Breast epithelium (tissue), 4 donors: ENCODE data around the gene BMI1. TPM values are rescaled to one million over a fixed set of nuclear protein-coding genes. Genes with fewer than 3 reads are reported as not detected.

ENCODE experiments used
- DNase-seq, 2 donors: peaks; one replicate each; pipeline ENCODE4 v3.0.0-alpha.2; 2019; ENCODE audit warnings: low spot score in 2 of 2
- H3K27ac ChIP-seq, 2 donors: fragments of 200-600 bp; sonication (generic) in 1 of 2; one replicate each; pipeline ENCODE4 v1.5.1; 2016 to 2019; ENCODE audit warnings: mild to moderate bottlenecking in 1 of 2
- H3K27me3 ChIP-seq, 2 donors: fragments of 200-600 bp; sonication (generic) in 1 of 2; one replicate each; pipeline versions ENCODE4 v1.5.1 to v1.6.0; 2017 to 2019; ENCODE audit warnings: control low read depth in 1 of 2, mild to moderate bottlenecking in 1 of 2
- H3K36me3 ChIP-seq: fragments of 200-600 bp; one replicate; pipeline ENCODE4 v1.5.1; 2019
- H3K4me1 ChIP-seq, 2 donors: fragments of 200-600 bp; sonication (generic); one replicate each; pipeline ENCODE4 v1.5.1; 2016 to 2019; ENCODE audit warnings: control low read depth in 1 of 2
- H3K4me3 ChIP-seq, 3 donors: fragments of 200-600 bp; sonication (generic); 1 replicate in 2 of 3; 2 replicates in 1 of 3; pipeline ENCODE4 v1.5.1; 2016 to 2019; ENCODE audit warnings: mild to moderate bottlenecking in 3 of 3, moderate library complexity in 2 of 3
- H3K9me3 ChIP-seq, 2 donors: fragments of 200-600 bp; sonication (generic) in 1 of 2; one replicate each; pipeline ENCODE4 v1.5.1; 2016 to 2019; ENCODE audit warnings: control low read depth in 1 of 2
- POLR2A ChIP-seq: fragments of 450-650 bp; IDR thresholded peaks from one replicate; pipeline ENCODE4 v1.6.1; 2016; ENCODE audit warnings: antibody characterized with exemption, mild to moderate bottlenecking, moderate library complexity
- POLR2AphosphoS5 ChIP-seq, 3 donors: sonication (generic); formaldehyde crosslinking; IDR thresholded peaks; one replicate each; pipeline ENCODE4 v1.6.1; 2017; ENCODE audit warnings: antibody characterized with exemption in 3 of 3
- intact Hi-C: fragments of 100-400 bp; cut with DNase I; formaldehyde crosslinking; loops from one replicate; pipeline ENCODE4 v1.15.1; 2023; ENCODE audit warnings: low total_unique reads
- total RNA-seq, 3 donors: library from RNA; depleted of rRNA; stranded (reverse); fragments of >200 nt; gene quantifications; one replicate each; pipeline ENCODE4 v1.1.0, GENCODE V29; 2016
- TF ChIP-seq, protein P1 (sequence below), 3 donors: fragments of 450-650 bp; IDR thresholded peaks; one replicate each; pipeline ENCODE4 v1.5.1; 2016 to 2017; ENCODE audit warnings: antibody characterized with exemption in 3 of 3, mild to moderate bottlenecking in 3 of 3, moderate library complexity in 3 of 3

BMI1 gene
- total RNA-seq, 3 donors from 2014 or later, result 48.5 to 92.3 (median 68.5) TPM

DNA sequence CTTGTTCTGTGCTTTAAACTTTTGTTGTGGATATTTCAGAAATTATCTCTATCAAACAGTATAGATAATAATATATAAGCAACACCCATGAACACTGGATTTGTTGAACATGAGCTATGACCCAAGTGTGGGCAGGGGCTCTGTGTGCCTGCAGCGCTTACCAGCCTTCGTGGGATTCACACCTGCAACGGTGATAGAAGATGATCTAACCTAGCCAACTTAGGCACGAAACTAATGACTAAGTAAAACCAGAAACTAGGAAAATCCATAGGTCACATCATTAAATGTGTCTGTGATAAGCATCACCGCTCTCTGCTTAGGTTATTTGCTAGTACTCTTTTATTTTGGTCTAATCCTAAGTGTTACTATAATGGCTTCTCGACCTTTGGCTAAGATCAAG, 42.4 kb downstream of the BMI1 start:
- intact Hi-C loops, result loop anchor here (10.0 kb wide), 1 partner anchor 89 kb away; no protein-coding TSS in a partner anchor

GRCh38 chr10:22364407-22365140, 43.7 kb downstream of the BMI1 start:
- no peaks in the 10 kb centered on the region for H3K4me1 ChIP-seq
- intact Hi-C loops, result loop anchor here (10.0 kb wide), 1 partner anchor 90 kb away; no protein-coding TSS in a partner anchor
- no peak for DNase-seq
- TF ChIP-seq, protein P1, sequence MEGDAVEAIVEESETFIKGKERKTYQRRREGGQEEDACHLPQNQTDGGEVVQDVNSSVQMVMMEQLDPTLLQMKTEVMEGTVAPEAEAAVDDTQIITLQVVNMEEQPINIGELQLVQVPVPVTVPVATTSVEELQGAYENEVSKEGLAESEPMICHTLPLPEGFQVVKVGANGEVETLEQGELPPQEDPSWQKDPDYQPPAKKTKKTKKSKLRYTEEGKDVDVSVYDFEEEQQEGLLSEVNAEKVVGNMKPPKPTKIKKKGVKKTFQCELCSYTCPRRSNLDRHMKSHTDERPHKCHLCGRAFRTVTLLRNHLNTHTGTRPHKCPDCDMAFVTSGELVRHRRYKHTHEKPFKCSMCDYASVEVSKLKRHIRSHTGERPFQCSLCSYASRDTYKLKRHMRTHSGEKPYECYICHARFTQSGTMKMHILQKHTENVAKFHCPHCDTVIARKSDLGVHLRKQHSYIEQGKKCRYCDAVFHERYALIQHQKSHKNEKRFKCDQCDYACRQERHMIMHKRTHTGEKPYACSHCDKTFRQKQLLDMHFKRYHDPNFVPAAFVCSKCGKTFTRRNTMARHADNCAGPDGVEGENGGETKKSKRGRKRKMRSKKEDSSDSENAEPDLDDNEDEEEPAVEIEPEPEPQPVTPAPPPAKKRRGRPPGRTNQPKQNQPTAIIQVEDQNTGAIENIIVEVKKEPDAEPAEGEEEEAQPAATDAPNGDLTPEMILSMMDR (IDR thresholded peaks at IDR 0.05), result no peak
- no peak for TF ChIP-seq POLR2AphosphoS5 (IDR thresholded peaks at IDR 0.05)
- TF ChIP-seq POLR2A, result no peak
- no peaks in the 10 kb centered on the region for H3K36me3 ChIP-seq
- H3K27ac ChIP-seq, result no peak overlapping the region
- no peaks in the 10 kb centered on the region for H3K9me3 ChIP-seq
- H3K4me3 ChIP-seq, result no peak overlapping the region
- no peaks in the 10 kb centered on the region for H3K27me3 ChIP-seq

More for the DNA sequence above, 42.4 kb downstream of the BMI1 start:
- no peaks in the 10 kb centered on the region for H3K27me3 ChIP-seq
- no peak for DNase-seq
- H3K9me3 ChIP-seq, result no peaks in the 10 kb centered on the region
- TF ChIP-seq POLR2A (no peak), POLR2AphosphoS5 (IDR thresholded peaks at IDR 0.05) (no peak)
- TF ChIP-seq, protein P1 (IDR thresholded peaks at IDR 0.05), result no peak
- H3K4me1 ChIP-seq, result no peaks in the 10 kb centered on the region
- no peak overlapping the region for H3K27ac ChIP-seq
- H3K36me3 ChIP-seq, result no peaks in the 10 kb centered on the region
- H3K4me3 ChIP-seq, result no peak overlapping the region

DNA sequence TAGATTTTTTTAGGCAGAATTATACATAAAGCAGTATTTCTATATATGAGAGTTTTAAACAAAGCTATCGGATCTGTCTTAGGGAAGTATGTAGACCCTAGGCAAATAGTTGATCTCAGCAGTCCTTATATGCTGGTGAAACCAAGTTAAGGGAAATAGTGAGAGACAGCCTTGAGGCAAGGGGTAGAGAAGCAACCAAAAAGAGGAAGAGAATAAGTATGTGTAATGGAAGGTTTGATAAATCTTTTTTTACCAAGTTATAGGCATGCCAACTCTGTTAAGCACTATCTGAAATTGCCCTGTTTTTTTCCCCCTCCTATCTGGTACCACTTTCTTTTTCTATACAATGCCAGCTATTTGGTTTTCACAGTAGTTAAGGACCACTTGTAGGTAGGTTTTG, 44.3 kb downstream of the BMI1 start:
- no peak overlapping the region for H3K27ac ChIP-seq
- no peaks in the 10 kb centered on the region for H3K9me3 ChIP-seq
- TF ChIP-seq, protein P1 (IDR thresholded peaks at IDR 0.05), result no peak
- TF ChIP-seq POLR2A (no peak), POLR2AphosphoS5 (IDR thresholded peaks at IDR 0.05) (no peak)
- no peaks in the 10 kb centered on the region for H3K27me3 ChIP-seq
- H3K4me3 ChIP-seq, result no peak overlapping the region
- H3K36me3 ChIP-seq, result no peaks in the 10 kb centered on the region
- DNase-seq, result no peak
- intact Hi-C loops, result loop anchor here (10.0 kb wide), 1 partner anchor 90 kb away; no protein-coding TSS in a partner anchor
- no peaks in the 10 kb centered on the region for H3K4me1 ChIP-seq

DNA sequence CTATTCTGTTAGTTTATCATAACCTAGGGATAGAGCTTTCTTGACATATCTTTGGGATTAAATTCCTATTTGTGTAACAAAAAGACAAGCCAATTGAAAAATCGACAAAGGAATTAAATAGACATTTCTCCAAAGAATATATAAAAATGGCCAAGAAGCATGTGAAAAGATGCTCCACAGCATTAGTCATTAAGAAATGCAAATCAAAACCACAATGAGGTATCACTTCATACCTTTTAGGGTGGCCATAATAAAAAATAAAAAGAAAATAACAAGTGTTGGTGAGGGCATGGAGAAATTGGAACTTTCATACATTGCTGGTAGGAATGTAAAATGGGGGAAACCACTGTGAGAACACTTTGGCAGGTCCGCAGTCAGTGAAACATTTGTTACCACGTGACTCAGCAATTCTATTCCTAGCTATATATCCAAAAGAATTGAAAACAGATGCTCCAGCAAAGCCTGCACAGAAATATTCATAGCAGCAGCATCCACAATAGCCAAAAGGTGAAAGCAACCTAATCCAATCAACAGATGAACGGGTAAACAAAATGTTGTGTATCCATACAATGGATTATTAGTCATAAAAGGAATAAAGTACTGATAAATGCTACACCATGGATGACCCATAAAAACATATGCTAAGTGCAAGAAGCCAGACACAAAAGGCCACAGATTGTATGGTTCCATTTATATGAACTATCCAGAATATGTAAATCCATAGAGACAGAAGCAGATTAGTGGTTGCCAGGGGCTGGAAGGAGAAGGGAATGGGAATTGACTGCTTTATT, 44.9 kb downstream of the BMI1 start:
- TF ChIP-seq POLR2AphosphoS5 (IDR thresholded peaks at IDR 0.05) (no peak), POLR2A (no peak)
- TF ChIP-seq, protein P1 (IDR thresholded peaks at IDR 0.05), result no peak
- Histone ChIP-seq H3K27ac (no peak overlapping the region), H3K27me3 (no peaks in the 10 kb centered on the region), H3K9me3 (no peaks in the 10 kb centered on the region), H3K4me3 (no peak overlapping the region), H3K4me1 (no peaks in the 10 kb centered on the region), H3K36me3 (no peaks in the 10 kb centered on the region)
- DNase-seq, result no peak
- intact Hi-C loops, result loop anchor here (10.0 kb wide), 1 partner anchor 91 kb away; no protein-coding TSS in a partner anchor

- Histone ChIP-seq H3K9me3 (no peaks in the 10 kb centered on the region), H3K4me3 (no peak overlapping the region), H3K27ac (no peak overlapping the region), H3K36me3 (no peaks in the 10 kb centered on the region), H3K27me3 (no peaks in the 10 kb centered on the region), H3K4me1 (no peaks in the 10 kb centered on the region)
- TF ChIP-seq POLR2A (no peak), POLR2AphosphoS5 (IDR thresholded peaks at IDR 0.05) (no peak)
- TF ChIP-seq, protein P1 (IDR thresholded peaks at IDR 0.05), result no peak
- intact Hi-C loops, result loop anchor here (10.0 kb wide), 1 partner anchor 92 kb away; no protein-coding TSS in a partner anchor
- DNase-seq, result no peak
Measured at GRCh38 chr10:22366435-22366703, 45.5 kb downstream of the BMI1 start.
